Thymus (tissue), 11 donors: Measurements from ENCODE around the gene MAN1C1. TPM values are rescaled to one million over a fixed set of nuclear protein-coding genes. Genes with fewer than 3 reads are reported as not detected.

Source experiments
- DNase-seq, 9 donors: peaks; one replicate each; pipeline ENCODE4 v3.0.0-alpha.2; 2013; ENCODE audit warnings: low spot score in 9 of 9, low read depth in 6 of 9, missing footprints in 1 of 9
- H3K27ac ChIP-seq, 2 donors: one replicate each; pipeline ENCODE4 v1.5.1; 2013; ENCODE audit warnings: control low read depth in 1 of 2, low read depth in 1 of 2, low read length in 1 of 2, mild to moderate bottlenecking in 1 of 2, moderate library complexity in 1 of 2
- H3K27me3 ChIP-seq, 2 donors: one replicate each; pipeline ENCODE4 v1.5.1; 2013; ENCODE audit warnings: low read length in 1 of 2; ENCODE audit not compliant: control insufficient read depth in 2 of 2, insufficient read depth in 1 of 2
- H3K36me3 ChIP-seq, 2 donors: one replicate each; pipeline ENCODE4 v1.5.1; 2013; ENCODE audit warnings: low read length in 1 of 2, mild to moderate bottlenecking in 1 of 2, moderate library complexity in 1 of 2; ENCODE audit not compliant: control insufficient read depth in 2 of 2, insufficient read depth in 2 of 2
- H3K4me1 ChIP-seq, 2 donors: one replicate each; pipeline ENCODE4 v1.5.1; 2013; ENCODE audit warnings: low read length in 2 of 2; ENCODE audit not compliant: control insufficient read depth in 2 of 2, insufficient read depth in 2 of 2
- H3K4me3 ChIP-seq, 2 donors: one replicate each; pipeline ENCODE4 v1.5.1; 2013; ENCODE audit warnings: low read length in 2 of 2, control low read depth in 1 of 2, mild to moderate bottlenecking in 1 of 2
- H3K9me3 ChIP-seq, 2 donors: one replicate each; pipeline ENCODE4 v1.5.1; 2013; ENCODE audit warnings: low read length in 1 of 2, mild to moderate bottlenecking in 1 of 2; ENCODE audit not compliant: control insufficient read depth in 2 of 2, insufficient read depth in 1 of 2
- whole genome bisulfite sequencing: extraction: QIAGEN DNeasy Blood & Tissue Kit; methylation state at CpG from one replicate; pipeline ENCODE4 v1.1.7; 2013; 5-methylcytosine and 5-hydroxymethylcytosine counted together
- polyA plus RNA-seq: library from polyadenylated mRNA; stranded (reverse); fragments of 200-250 nt; gene quantifications from one replicate; pipeline ENCODE4 v1.2.3, GENCODE V29; 2013
- total RNA-seq: library from RNA; stranded (reverse); fragments of 120-200 nt; gene quantifications from one replicate; pipeline ENCODE4 v1.2.4, GENCODE V29; 2013
- donor health status: healthy.

MAN1C1 gene
- total and polyA plus RNA-seq, 2 donors: 9.7 to 18.4 TPM

- H3K27ac ChIP-seq: peak overlapping the region; percentile 90 to 92
- H3K4me1 ChIP-seq: peaks cover 10 to 29% of the 10 kb centered on the region in 2 donors
- no peak for DNase-seq
- no peaks in the 10 kb centered on the region for H3K27me3 ChIP-seq
- 36% methylated on average over 10 of the region's 10 CpGs for WGBS
- H3K36me3 ChIP-seq: peaks cover 4 to 18% of the 10 kb centered on the region in 2 donors
- peaks cover 0 to 2% of the 10 kb centered on the region in 2 donors for H3K9me3 ChIP-seq
- peak overlapping the region; percentile 89 to 97 for H3K4me3 ChIP-seq
Measured at GRCh38 chr1:25821112-25821476, 204.5 kb downstream of the MAN1C1 start.

- Histone ChIP-seq H3K36me3 (peaks cover 10 to 21% of the 10 kb centered on the region in 2 donors), H3K9me3 (peaks cover 0 to 2% of the 10 kb centered on the region in 2 donors), H3K4me1 (peaks cover 10 to 29% of the 10 kb centered on the region in 2 donors), H3K27me3 (no peaks in the 10 kb centered on the region), H3K4me3 (no peak overlapping the region), H3K27ac (no peak overlapping the region)
- 97% methylated on average over 5 of the region's 5 CpGs for WGBS
- no peak for DNase-seq
Measured at GRCh38 chr1:25821630-25822091, 205.1 kb downstream of the MAN1C1 start.

DNA sequence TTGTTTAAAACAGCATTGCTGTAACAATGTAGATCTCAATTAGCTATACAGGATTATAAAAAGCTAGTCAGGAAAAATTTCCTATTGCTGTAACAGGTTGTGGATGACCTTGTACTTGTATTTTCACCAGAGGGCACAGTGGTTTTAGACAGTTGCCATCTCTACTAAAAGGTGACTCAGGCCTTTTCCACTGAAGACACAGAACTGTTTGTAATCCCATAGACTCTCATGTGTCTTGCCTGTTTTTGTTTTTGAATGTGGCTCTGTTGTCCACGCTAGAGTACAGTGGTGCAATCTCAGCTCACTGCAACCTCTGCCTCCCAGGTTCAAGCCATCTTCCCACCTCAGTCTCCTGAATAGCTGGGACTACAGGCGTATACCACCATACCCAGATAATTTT, 209.0 kb downstream of the MAN1C1 start:
- peaks cover 36 to 59% of the 10 kb centered on the region in 2 donors for H3K36me3 ChIP-seq
- H3K4me3 ChIP-seq: no peak overlapping the region
- H3K27ac ChIP-seq: no peak overlapping the region
- DNase-seq: no peak
- peaks cover 10 to 13% of the 10 kb centered on the region in 2 donors for H3K4me1 ChIP-seq
- 99% methylated on average over 2 of the region's 2 CpGs for WGBS
- H3K9me3 ChIP-seq: no peaks in the 10 kb centered on the region
- no peaks in the 10 kb centered on the region for H3K27me3 ChIP-seq

- no peak for DNase-seq
- H3K36me3 ChIP-seq: peaks cover 40 to 69% of the 10 kb centered on the region in 2 donors
- 98% methylated on average over 10 of the region's 10 CpGs for WGBS
- no peak overlapping the region for H3K4me3 ChIP-seq
- no peak overlapping the region for H3K27ac ChIP-seq
- peaks cover under 1 to 4% of the 10 kb centered on the region in 2 donors for H3K4me1 ChIP-seq
- no peaks in the 10 kb centered on the region for H3K27me3 ChIP-seq
- no peaks in the 10 kb centered on the region for H3K9me3 ChIP-seq
Measured at GRCh38 chr1:25826571-25826970, 210.0 kb downstream of the MAN1C1 start.

DNA sequence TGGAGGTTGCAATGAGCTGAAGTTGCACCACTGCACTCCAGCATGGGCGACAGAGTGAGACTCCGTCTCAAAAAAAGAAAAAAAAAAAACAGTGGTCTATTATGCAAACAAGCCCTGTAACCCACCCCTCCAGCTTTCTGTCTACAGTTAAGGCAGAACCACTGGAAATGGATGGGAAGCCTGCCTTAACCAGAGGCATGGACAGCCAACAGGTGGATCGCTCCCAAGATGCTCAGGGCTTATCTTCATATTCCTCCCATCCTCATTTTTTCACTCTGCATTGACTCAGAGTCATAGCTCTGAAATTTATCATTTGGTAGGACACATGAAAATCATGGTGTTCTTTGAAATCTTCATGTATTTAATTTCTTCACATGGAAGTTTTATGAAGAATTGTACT, 211.9 kb downstream of the MAN1C1 start:
- no peak overlapping the region for H3K27ac ChIP-seq
- peaks cover 56 to 84% of the 10 kb centered on the region in 2 donors for H3K36me3 ChIP-seq
- no peaks in the 10 kb centered on the region for H3K9me3 ChIP-seq
- no peak for DNase-seq
- 65% methylated on average over 3 of the region's 3 CpGs for WGBS
- H3K4me3 ChIP-seq: no peak overlapping the region
- peaks cover 0 to 3% of the 10 kb centered on the region in 2 donors for H3K4me1 ChIP-seq
- no peaks in the 10 kb centered on the region for H3K27me3 ChIP-seq

- peaks cover 56 to 86% of the 10 kb centered on the region in 2 donors for H3K36me3 ChIP-seq
- WGBS: 96% methylated on average over 1 of the region's 1 CpG
- H3K4me1 ChIP-seq: peaks cover 0 to 3% of the 10 kb centered on the region in 2 donors
- no peak overlapping the region for H3K4me3 ChIP-seq
- H3K27ac ChIP-seq: no peak overlapping the region
- H3K27me3 ChIP-seq: no peaks in the 10 kb centered on the region
- DNase-seq: no peak
- no peaks in the 10 kb centered on the region for H3K9me3 ChIP-seq
Measured at GRCh38 chr1:25829046-25829445, 212.5 kb downstream of the MAN1C1 start.

DNA sequence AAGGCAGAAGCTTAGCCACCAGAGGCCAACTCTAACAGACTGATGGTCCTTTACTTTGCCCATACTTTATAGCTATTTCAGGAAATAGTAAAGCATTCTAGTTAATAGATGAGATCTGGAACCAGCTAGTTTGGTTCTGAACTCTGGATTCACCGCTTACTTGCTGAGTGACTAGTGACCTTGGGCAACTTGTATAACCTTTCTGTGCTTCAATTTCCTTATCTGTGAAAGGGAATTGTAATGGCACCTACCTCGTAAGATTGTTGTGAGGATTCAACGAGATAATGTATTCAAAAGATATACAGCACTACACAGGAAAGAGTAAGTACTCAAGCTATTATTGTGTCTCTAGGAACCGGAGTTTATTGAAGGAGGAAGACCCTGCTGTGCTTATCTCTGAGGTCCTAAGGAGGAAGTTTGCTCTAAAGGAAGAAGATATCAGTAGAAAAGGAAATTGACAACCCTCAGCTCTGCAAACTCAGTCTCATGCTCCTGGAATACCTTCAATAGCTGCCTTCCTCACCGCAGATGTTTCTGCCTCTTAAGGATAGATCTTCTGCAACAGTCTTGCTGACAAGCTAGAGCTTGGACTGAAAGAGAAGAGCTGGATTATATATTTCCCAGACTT, 215.1 kb downstream of the MAN1C1 start:
- Histone ChIP-seq H3K9me3 (no peaks in the 10 kb centered on the region), H3K4me1 (peaks cover 0 to 3% of the 10 kb centered on the region in 2 donors), H3K4me3 (no peak overlapping the region), H3K27ac (no peak overlapping the region), H3K36me3 (peaks cover 46 to 88% of the 10 kb centered on the region in 2 donors), H3K27me3 (no peaks in the 10 kb centered on the region)
- DNase-seq: no peak
- 44% methylated on average over 5 of the region's 5 CpGs for WGBS

DNA sequence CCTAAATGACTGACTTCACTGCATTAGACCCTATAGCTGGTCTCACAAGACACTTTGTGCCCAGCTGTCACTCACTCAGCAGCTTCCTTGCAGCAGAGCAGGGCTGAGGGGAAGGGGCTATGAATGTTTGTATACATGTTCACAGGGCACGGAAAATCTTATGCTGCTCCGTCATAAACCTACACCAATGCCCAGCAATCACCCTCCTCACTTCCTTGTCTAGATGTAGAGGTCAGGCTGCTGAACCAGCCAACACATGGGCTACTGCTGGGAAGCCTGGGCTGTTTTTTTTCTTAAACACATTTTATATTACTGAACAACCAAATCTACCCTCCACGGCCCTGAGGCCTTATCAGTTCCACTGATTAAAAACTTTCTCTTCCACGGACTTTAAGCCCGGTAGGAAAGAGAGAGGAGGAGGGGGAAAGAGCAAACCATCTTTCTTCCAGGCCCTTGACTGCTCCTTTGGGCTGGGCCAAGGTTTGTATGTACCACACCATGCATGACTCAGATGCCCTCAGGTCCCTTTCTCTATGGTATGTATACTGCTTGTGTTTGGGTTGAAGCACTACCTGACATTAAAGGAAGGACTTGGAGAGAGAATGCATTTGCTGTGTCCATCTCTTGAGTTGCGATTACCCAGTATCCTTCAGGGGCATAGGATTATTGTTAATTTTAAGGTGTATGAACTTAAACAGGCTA, 215.9 kb downstream of the MAN1C1 start:
- no peaks in the 10 kb centered on the region for H3K9me3 ChIP-seq
- peaks cover 0 to 3% of the 10 kb centered on the region in 2 donors for H3K4me1 ChIP-seq
- no peaks in the 10 kb centered on the region for H3K27me3 ChIP-seq
- H3K27ac ChIP-seq: no peak overlapping the region
- no peak for DNase-seq
- peaks cover 45 to 80% of the 10 kb centered on the region in 2 donors for H3K36me3 ChIP-seq
- WGBS: 90% methylated on average over 6 of the region's 6 CpGs
- no peak overlapping the region for H3K4me3 ChIP-seq

- peaks cover 39 to 74% of the 10 kb centered on the region in 2 donors for H3K36me3 ChIP-seq
- whole genome bisulfite sequencing: over 99% methylated on average over 5 of the region's 5 CpGs
- H3K4me3 ChIP-seq: no peak overlapping the region
- peaks cover 0 to 3% of the 10 kb centered on the region in 2 donors for H3K4me1 ChIP-seq
- H3K9me3 ChIP-seq: no peaks in the 10 kb centered on the region
- H3K27ac ChIP-seq: no peak overlapping the region
- no peaks in the 10 kb centered on the region for H3K27me3 ChIP-seq
- no peak for DNase-seq
Measured at GRCh38 chr1:25833158-25833557, 216.6 kb downstream of the MAN1C1 start.
